Bronchial epithelial cell (primary cell): ENCODE measurements around the gene ESRRA. TPM values are rescaled to one million over a fixed set of nuclear protein-coding genes. Genes with fewer than 3 reads are reported as not detected.

Experiments
- DNase-seq: peaks from one replicate; pipeline ENCODE4 v3.0.0-alpha.2; 2010; ENCODE audit warnings: low read depth
- FAIRE-seq: peaks from 2 replicates; lab custom pipeline; 2011; peaks lifted over from hg19 to GRCh38; lab: Jason Lieb, UNC
- H3K27me3 ChIP-seq: 2 replicates; pipeline ENCODE4 v1.5.1; 2011; ENCODE audit warnings: low read length; ENCODE audit not compliant: control insufficient read depth, insufficient read depth
- H3K36me3 ChIP-seq: 2 replicates; pipeline ENCODE4 v1.5.1; 2011; ENCODE audit warnings: low read length; ENCODE audit not compliant: control insufficient read depth, insufficient read depth
- H3K4me3 ChIP-seq: 2 replicates; pipeline ENCODE4 v1.5.1; 2011; ENCODE audit warnings: mild to moderate bottlenecking, low read depth, low read length, control low read depth
- total RNA-seq: library from RNA; depleted of rRNA; stranded (reverse); fragments of >200 nt; gene quantifications from 2 replicates; pipeline ENCODE4 v1.2.1, GENCODE V29; 2014
- TF ChIP-seq, protein P1 (sequence below): IDR thresholded peaks from 2 replicates; pipeline ENCODE4 v1.5.1; 2011; ENCODE audit warnings: mild to moderate bottlenecking, moderate library complexity, low read length, control low read depth, inconsistent platforms; ENCODE audit not compliant: insufficient read depth, severe bottlenecking

The ESRRA gene
- total RNA-seq, 1 donor from 2014 or later = 139 TPM

DNA sequence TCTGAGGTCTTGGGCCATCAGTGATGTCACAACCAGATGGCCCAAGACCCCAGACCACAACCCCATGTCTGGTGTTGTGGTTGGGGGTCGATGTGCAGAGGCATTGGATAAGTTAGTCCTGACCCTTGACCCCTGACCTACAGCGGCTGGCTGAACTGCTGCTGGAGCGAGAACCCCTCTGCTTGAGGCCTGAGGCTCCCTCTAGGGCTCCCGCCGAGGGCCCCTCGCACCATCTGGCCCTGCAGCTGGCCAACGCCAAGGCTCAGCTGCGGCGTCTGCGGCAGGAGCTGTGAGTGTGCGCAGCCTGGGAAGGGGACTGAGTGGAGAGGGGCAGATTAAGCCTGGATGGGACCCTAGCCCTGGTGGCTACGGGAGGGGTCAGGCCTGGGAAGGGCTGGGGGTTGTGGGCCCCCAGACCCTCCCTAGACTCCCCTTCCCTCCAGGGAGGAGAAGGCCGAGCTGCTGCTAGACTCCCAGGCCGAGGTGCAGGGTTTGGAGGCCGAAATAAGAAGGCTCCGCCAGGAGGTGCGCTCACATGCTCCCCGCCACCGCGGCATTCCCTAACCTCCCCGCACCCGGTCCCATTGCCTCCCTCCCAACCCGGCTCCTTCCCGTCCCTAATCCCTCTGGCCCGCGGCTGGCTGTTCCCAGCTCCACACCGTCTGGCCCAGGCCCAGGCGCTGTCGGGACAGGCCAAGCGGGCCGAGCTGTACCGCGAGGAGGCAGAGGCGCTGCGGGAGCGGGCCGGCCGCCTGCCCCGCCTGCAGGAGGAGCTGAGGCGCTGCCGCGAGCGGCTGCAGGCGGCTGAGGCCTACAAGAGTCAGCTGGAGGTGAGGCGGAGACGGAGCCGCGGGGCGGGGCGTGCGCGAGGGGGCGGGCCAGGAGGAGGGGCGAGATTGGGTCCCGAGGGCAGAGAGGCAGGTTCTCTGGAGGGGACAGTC, 36.8 kb downstream of the ESRRA start:
- TF ChIP-seq, protein P1, sequence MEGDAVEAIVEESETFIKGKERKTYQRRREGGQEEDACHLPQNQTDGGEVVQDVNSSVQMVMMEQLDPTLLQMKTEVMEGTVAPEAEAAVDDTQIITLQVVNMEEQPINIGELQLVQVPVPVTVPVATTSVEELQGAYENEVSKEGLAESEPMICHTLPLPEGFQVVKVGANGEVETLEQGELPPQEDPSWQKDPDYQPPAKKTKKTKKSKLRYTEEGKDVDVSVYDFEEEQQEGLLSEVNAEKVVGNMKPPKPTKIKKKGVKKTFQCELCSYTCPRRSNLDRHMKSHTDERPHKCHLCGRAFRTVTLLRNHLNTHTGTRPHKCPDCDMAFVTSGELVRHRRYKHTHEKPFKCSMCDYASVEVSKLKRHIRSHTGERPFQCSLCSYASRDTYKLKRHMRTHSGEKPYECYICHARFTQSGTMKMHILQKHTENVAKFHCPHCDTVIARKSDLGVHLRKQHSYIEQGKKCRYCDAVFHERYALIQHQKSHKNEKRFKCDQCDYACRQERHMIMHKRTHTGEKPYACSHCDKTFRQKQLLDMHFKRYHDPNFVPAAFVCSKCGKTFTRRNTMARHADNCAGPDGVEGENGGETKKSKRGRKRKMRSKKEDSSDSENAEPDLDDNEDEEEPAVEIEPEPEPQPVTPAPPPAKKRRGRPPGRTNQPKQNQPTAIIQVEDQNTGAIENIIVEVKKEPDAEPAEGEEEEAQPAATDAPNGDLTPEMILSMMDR = peak; percentile 64
- no peak for FAIRE-seq
- no peaks in the 10 kb centered on the region for H3K36me3 ChIP-seq
- DNase-seq = peak; percentile 81
- H3K27me3 ChIP-seq = no peaks in the 10 kb centered on the region
- H3K4me3 ChIP-seq = peak overlapping the region; percentile 30

GRCh38 chr11:64342869-64343745, 37.8 kb downstream of the ESRRA start:
- no peak for DNase-seq
- Histone ChIP-seq H3K4me3 (peak overlapping the region; percentile 29), H3K27me3 (no peaks in the 10 kb centered on the region), H3K36me3 (no peaks in the 10 kb centered on the region)
- FAIRE-seq = no peak
- TF ChIP-seq, protein P1 = no peak

DNA sequence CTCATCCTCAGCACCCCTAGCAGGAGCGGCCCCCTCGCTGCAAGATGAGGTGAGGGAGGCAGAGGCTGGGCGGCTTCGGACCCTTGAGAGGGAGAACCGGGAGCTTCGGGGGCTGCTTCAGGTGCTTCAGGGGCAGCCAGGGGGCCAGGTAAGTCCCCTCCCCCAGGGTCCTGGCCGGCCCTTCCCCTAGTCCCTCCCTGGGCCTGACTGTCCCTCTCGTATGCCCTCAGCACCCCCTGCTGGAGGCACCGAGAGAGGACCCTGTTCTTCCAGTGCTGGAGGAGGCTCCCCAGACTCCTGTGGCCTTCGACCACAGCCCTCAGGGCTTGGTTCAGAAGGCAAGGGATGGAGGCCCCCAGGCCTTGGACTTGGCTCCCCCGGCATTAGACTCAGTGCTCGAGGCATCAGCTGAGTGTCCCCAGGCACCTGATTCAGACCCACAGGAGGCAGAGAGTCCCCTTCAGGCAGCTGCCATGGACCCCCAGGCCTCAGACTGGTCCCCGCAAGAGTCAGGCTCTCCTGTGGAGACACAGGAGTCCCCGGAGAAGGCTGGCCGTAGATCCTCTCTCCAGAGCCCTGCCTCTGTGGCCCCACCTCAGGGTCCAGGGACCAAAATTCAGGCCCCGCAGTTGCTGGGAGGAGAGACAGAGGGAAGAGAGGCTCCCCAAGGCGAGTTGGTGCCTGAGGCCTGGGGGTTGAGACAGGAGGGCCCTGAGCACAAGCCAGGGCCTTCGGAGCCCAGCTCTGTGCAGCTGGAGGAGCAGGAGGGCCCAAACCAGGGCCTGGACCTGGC, 38.6 kb downstream of the ESRRA start:
- no peaks in the 10 kb centered on the region for H3K27me3 ChIP-seq
- no peak for FAIRE-seq
- no peak for DNase-seq
- TF ChIP-seq, protein P1 = peak; percentile 51
- no peaks in the 10 kb centered on the region for H3K36me3 ChIP-seq
- H3K4me3 ChIP-seq = no peak overlapping the region

DNA sequence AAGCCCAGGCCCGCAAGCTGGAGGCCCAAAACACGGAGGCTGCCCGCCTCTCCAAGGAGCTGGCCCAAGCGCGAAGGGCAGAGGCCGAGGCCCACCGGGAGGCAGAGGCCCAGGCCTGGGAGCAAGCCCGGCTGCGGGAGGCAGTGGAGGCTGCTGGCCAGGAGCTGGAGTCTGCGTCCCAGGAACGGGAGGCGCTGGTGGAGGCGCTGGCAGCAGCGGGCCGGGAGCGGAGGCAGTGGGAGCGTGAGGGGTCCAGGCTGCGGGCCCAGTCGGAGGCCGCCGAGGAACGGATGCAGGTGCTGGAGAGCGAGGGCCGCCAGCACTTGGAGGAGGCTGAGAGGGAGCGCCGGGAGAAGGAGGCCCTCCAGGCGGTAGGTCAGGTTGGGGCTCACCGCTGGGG, 39.5 kb downstream of the ESRRA start:
- DNase-seq (no peak), FAIRE-seq (no peak)
- H3K36me3 ChIP-seq = no peaks in the 10 kb centered on the region
- TF ChIP-seq, protein P1 = no peak
- no peak overlapping the region for H3K4me3 ChIP-seq
- H3K27me3 ChIP-seq = no peaks in the 10 kb centered on the region

- peak; percentile 18 for FAIRE-seq
- Histone ChIP-seq H3K27me3 (no peaks in the 10 kb centered on the region), H3K36me3 (no peaks in the 10 kb centered on the region), H3K4me3 (no peak overlapping the region)
- TF ChIP-seq, protein P1 = no peak
- peak; percentile 82 for DNase-seq
Observed at GRCh38 chr11:64347193-64347867, 42.0 kb downstream of the ESRRA start.
